ENCODE measurements around the gene RASD1.
"Not testable (repeated sequence)": the region's sequence is repeated elsewhere in the genome, so short reads cannot be mapped to it uniquely, and the experiment has no call there.

Gene RASD1

GRCh38 chr17:17495536-17496188 lies 533 bp downstream of the RASD1 start:
- DNase-seq, result no peak

GRCh38 chr17:17494870-17495535 lies 1.2 kb downstream of the RASD1 start:
- no peak for DNase-seq

GRCh38 chr17:17494499-17494869 lies 1.7 kb downstream of the RASD1 start:
- DNase-seq, result no peak

DNA sequence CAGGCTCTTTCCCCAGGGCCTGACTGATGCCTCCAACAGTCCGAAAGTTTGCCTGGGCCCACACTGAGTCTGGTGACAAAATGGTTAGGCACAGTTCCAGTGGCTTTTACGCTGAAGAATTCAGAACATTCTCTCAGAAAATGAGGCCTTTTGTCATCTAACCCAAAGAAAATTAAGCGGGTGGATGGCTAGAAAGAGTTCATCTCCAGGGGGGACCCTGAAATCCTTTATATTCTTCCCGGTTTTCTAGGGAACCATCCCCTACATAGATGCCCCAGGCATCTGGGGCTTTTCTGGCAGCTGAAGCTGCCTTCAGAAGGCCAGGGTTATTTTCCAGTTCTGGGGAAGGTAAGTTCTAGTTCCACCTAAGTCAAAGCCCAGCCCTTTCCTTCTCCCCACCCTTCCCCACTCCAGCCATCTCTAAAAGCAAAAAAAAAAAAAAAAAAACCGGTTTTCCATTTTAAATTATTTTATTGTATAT lies 2.2 kb downstream of the RASD1 start:
- no peak for DNase-seq

DNA sequence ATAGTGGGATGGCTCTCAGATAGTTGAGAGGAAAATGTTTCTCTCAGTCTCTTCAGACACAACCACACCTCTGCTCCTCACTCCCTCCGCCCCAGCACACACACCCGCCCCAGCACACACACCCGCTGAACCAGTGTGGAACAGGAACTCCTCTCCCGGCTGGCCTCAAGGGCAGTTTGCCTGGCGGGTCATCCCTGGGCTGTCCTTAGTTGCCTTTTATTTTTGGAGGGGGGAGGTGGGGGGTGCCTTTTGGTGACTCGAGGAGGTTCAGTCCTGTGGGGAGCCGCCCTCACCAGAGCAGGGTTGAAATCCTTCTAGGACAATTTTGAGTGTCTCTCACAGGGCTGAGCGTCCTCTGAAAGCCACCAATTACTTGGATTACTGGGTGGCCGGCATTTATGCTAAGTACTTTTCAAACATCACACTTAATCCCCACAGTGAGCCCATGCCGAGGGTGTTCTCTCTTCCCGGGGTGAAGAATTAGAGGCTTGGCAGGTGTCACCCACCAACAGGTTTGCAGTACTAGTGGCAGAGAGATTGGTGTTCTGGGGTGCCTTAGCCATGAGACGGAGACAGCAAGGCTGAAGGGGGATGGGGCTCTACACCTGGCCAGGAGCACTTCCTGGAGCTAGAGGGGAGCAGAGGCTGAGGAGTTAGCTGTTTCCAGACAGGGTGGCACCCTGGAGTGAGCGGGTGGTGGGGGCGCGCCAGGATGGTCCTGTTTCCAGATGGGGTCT lies 2.8 kb downstream of the RASD1 start:
- DNase-seq, result no peak

DNA sequence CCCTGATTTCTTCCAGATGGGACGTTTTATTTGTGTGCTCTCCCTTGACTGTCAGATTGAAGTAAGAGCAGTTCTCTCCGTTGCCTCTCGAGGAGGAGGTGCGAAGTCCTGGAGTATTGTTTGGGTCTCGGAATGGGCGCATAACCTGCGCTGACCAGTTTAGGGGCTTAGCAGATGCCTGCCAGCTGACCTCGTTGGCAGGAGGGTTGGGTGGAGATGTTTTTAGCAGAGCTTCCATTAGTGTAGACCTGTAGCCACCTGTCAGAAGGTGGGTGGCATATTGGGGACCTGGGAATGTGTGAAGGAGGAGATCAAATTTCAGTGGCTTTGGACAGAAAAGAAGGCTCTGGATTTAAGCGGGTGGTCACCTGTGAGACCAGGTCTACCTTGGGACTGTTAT lies 3.6 kb downstream of the RASD1 start:
- no peak for DNase-seq

- no peak for DNase-seq
Measured at GRCh38 chr17:17492085-17492484, 4.1 kb downstream of the RASD1 start.

DNA sequence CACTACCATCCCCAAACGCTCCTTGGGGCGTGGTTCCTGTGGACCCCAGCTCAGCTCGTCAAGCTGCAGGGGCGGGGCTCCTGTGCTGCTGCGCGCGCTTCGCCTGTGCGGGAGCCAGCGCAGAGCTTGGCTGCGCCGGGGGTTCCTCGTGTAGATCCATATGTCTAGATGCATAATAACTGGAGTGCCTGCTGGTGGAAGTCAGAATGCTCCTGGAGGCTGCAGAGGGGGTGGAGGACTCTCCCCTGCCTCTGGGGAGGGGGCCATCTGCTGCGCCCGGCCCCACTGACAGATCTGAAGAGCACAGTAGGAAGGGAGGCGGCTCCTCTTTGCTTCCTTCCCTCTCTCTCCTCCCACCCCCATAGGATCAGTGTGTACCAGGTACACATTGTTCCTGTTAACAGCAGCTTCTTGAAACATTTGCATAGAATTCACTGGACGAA lies 4.6 kb downstream of the RASD1 start:
- DNase-seq, result no peak

- no peak for DNase-seq
Measured at GRCh38 chr17:17491031-17491471, 5.1 kb downstream of the RASD1 start.

- DNase-seq, result no peak
Measured at GRCh38 chr17:17487998-17488397, 8.2 kb downstream of the RASD1 start.

- DNase-seq, result not testable (repeated sequence)
Measured at GRCh38 chr17:17486416-17486815, 9.8 kb downstream of the RASD1 start.

DNA sequence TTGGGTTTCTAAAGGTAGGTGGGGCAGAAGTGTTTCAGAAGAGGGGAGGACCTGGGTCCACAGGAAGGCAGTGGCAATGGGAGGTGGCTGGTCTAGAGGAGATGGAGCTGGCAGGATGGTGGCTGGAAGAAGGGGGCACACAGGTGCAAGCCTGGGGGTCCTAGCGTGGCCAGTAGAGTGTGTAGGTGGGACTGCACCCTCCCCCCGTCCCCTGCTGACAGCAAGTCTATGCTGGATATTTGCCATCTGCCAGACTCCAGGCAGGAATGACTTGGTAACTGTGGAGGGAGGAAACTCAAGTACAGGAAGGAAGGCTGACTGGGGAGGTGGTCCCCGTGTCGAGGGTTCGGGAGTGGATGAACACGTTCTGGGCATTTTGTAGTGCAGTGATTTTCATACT lies 10.8 kb downstream of the RASD1 start:
- no peak for DNase-seq

DNA sequence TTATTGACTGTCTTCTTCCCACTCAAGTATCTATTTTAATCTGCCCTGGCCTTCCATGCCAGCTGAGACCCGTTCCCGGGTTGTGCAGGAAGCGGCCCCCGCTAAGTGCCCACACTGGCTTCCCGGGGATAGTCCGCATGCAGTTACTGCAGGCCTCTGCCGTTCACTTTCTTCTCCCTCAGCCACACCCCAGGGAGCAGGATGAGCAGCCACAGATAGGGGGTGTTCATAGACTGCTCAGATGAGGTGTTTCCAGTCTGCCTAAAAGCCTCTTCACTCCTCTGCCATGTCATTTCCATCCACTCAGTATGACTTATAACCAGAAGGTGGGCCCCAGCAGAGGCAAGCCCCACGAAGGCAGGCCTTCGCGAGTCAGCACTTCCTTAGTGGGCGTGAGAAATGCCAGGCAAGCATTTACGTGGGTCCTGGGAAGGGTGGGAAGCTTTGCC lies 11.7 kb downstream of the RASD1 start:
- no peak for DNase-seq

GRCh38 chr17:17481860-17482259 lies 14.3 kb downstream of the RASD1 start:
- no peak for DNase-seq

GRCh38 chr17:17480593-17481148 lies 15.5 kb downstream of the RASD1 start:
- DNase-seq, result no peak

DNA sequence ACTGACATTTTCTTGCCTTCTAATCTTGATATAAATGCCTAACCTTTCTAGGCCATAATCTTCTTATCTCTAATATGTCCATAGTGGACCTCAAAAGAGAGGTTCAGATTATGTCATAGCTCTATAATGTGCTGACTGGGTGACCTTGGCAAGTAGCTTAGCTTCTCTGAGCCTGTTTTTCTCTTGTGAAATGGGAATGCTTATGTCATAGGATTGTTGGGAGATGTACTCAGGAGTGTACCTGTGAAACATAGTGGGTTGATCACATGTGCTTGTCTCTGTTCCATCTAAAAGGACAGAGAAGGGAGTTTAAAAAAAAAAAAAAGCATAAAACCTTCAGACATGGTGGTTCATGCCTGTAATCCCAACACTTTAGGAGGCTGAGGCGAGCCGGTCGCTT lies 17.0 kb downstream of the RASD1 start:
- no peak for DNase-seq

DNA sequence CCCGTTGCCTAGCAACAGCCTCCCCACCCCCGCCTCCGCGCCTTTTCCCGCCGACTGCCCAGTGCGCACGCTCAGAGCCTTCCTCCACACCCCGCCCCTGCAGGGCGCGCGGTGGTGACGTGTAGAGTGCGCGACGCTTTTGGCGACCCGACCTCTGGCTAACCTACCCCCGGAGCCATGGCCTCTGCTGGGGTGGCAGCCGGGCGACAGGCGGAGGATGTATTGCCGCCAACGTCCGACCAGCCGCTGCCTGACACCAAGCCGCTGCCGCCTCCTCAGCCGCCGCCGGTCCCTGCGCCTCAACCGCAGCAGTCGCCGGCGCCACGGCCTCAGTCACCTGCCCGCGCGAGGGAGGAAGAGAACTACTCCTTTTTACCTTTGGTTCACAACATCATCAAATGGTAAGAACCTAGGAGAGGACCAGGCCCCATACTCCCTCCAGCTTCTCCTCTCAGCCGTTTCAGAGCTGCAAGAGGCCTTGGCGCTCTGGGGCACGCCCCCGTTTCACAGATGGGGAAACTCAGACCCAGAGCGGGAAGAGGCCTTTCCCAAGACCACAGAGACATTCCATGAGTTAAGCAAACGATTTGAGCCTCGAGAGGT lies 19.2 kb downstream of the RASD1 start, which contains the start of gene MED9:
Gene MED9, plus strand, starts transcription at position 136 of the 603 bp plus-strand sequence. Its CDS starts 42 bp downstream, at position 178.
- peak; percentile 87 for DNase-seq

GRCh38 chr17:17474341-17474740 lies 21.9 kb downstream of the RASD1 start:
- DNase-seq, result no peak

- no peak for DNase-seq
Measured at GRCh38 chr17:17472333-17472920, 23.8 kb downstream of the RASD1 start.

DNA sequence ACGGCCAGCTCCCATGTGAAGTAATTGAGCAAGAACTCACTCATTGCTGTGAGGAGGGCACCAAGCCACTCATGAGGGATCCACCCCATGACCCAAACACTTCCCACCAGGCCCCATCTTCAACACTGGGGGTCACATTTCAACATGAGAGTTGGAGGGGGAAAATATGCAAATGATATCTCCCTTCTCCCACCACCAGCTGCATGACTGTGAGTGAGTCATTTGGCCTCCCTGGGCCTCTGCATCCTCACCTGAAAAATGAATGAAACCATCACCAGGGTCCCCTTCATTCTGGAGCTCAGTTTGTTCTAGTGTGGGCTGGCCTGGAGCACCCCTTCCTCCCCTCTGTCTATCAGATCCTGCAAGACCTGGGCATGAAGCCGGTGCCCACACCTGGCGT lies 26.2 kb downstream of the RASD1 start:
- no peak for DNase-seq

DNA sequence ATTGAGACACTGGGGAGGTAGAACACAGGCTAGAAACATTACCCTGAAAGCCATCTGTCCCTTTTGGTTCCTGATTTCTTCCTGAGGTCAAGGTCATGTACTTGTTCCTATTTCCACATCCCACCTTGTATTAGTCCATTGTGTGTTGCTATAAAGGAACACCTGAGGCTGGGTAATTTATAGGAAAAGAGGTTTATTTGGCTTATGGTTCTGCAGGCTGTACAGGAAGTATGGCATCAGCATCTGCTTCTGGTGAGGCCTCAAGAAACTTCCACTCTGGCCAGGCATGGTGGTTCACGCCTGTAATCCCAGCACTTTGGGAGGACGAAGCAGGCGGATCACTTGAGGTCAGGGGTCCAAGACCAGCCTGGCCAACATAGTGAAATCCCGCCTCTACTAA lies 26.8 kb downstream of the RASD1 start:
- DNase-seq, result no peak

DNA sequence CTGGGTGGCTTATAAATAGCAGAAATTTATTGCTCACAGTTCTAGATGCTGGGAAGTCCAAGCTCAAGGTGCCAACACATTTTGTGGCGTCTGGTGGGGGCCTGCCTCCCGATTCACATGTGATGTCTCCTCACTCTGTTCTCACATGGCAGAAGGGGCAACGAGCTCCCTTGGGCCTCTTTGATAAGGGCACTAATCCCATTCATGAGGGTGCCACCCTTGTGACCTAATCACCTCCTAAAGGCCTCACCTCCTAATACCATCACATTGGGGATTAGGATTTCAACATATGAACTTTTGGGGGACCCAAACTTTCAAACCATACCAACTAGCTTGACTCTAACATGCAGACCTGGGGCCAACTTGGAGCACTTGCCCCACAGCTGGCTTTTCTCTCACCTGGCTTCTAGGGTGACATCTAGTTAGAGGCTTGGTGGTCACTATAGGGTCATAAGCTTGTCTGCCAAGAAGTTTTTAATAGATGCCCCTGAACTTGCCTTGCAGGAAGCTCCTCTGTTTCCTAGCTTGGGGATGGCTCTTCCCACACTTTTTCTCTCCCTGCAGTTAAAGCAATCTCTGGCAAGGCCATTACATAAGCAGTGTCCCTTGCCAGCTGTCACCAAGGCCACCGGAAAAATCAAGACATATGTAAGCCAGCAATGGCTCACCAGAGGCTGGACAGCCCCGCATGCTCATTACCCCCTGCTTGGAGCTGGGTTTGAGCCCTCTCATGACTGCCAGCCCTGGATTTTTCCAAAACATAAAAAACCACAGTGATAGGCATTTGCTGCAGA lies 27.8 kb downstream of the RASD1 start:
- no peak for DNase-seq
